ENCODE measurements around the gene BMPR1A.

The BMPR1A gene

GRCh38 chr10:86775056-86775869 is 18.8 kb downstream of the BMPR1A start:
- Histone ChIP-seq H3K4me2 (ENCODE audit: low read length) (no peak overlapping the region), H3K27me3 (ENCODE audit: control insufficient read depth, insufficient read depth, low read length) (no peaks in the 10 kb centered on the region), H3K9ac (no peak overlapping the region), H2AFZ (no peak overlapping the region), H3K9me3 (ENCODE audit: control insufficient read depth, low read length) (no peaks in the 10 kb centered on the region), H3K36me3 (ENCODE audit: control insufficient read depth, insufficient read depth, low read length) (no peaks in the 10 kb centered on the region), H3K4me1 (peaks cover 4% of the 10 kb centered on the region), H3K4me3 (ENCODE audit: low read depth, low read length) (no peak overlapping the region), H3K79me2 (peaks cover 35% of the 10 kb centered on the region), H3K27ac (no peak overlapping the region)
- TF ChIP-seq CTCF (IDR thresholded peaks at IDR 0.05) = no peak

GRCh38 chr10:86775870-86776180 is 19.4 kb downstream of the BMPR1A start:
- Histone ChIP-seq H3K4me2 (ENCODE audit: low read length) (no peak overlapping the region), H3K4me1 (peaks cover 4% of the 10 kb centered on the region), H3K9ac (no peak overlapping the region), H2AFZ (no peak overlapping the region), H3K27ac (no peak overlapping the region), H3K27me3 (ENCODE audit: control insufficient read depth, insufficient read depth, low read length) (no peaks in the 10 kb centered on the region), H3K9me3 (ENCODE audit: control insufficient read depth, low read length) (no peaks in the 10 kb centered on the region), H3K79me2 (peaks cover 40% of the 10 kb centered on the region), H3K36me3 (ENCODE audit: control insufficient read depth, insufficient read depth, low read length) (no peaks in the 10 kb centered on the region), H3K4me3 (ENCODE audit: low read depth, low read length) (no peak overlapping the region)
- no peak for TF ChIP-seq CTCF (IDR thresholded peaks at IDR 0.05)

- Histone ChIP-seq H2AFZ (no peak overlapping the region), H3K9me3 (ENCODE audit: control insufficient read depth, low read length) (no peaks in the 10 kb centered on the region), H3K36me3 (ENCODE audit: control insufficient read depth, insufficient read depth, low read length) (no peaks in the 10 kb centered on the region), H3K4me1 (peaks cover 4% of the 10 kb centered on the region), H3K4me2 (ENCODE audit: low read length) (no peak overlapping the region), H3K79me2 (peaks cover 57% of the 10 kb centered on the region), H3K4me3 (ENCODE audit: low read depth, low read length) (no peak overlapping the region), H3K27ac (no peak overlapping the region), H3K27me3 (ENCODE audit: control insufficient read depth, insufficient read depth, low read length) (no peaks in the 10 kb centered on the region), H3K9ac (no peak overlapping the region)
- TF ChIP-seq CTCF (IDR thresholded peaks at IDR 0.05) = no peak
Observed at GRCh38 chr10:86779220-86780017, 23.0 kb downstream of the BMPR1A start.

GRCh38 chr10:86782701-86783418 is 26.4 kb downstream of the BMPR1A start:
- H3K4me2 ChIP-seq (ENCODE audit: low read length) = no peak overlapping the region
- no peaks in the 10 kb centered on the region for H3K9me3 ChIP-seq (ENCODE audit: control insufficient read depth, low read length)
- H3K36me3 ChIP-seq (ENCODE audit: control insufficient read depth, insufficient read depth, low read length) = no peaks in the 10 kb centered on the region
- no peaks in the 10 kb centered on the region for H3K27me3 ChIP-seq (ENCODE audit: control insufficient read depth, insufficient read depth, low read length)
- peaks cover 56% of the 10 kb centered on the region for H3K79me2 ChIP-seq
- H2AFZ ChIP-seq = no peak overlapping the region
- no peak overlapping the region for H3K4me3 ChIP-seq (ENCODE audit: low read depth, low read length)
- H3K9ac ChIP-seq = no peak overlapping the region
- no peak overlapping the region for H3K27ac ChIP-seq
- TF ChIP-seq CTCF (IDR thresholded peaks at IDR 0.05) = no peak
- H3K4me1 ChIP-seq = no peaks in the 10 kb centered on the region

All from parathyroid adenoma (tissue), 2 donors.